ENCODE results near the gene NR4A3. TPM values are rescaled to one million over a fixed set of nuclear protein-coding genes. Genes with fewer than 3 reads are reported as not detected.

The NR4A3 gene
- polyA plus RNA-seq, 10 donors, result 0.42 to 3.0 (median 0.78) TPM

DNA sequence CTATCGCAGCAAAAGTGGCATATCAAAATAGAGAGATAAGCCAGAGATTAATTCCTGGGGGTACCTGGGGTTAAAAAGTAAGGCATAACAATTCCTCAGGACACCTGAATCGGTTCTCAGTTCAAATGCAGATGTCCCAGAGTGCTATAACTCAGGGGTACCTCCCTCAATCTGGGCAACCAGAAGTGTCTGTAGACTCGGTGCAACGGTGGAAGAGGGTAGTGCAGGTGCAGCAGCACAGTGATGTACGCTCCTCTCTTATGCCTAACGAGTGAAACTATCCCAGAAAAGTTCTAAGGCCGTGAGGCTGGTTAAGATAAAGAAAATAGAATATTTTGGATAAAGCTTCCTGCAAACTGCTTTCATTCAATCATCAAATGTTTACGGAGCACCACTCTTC is 7.9 kb upstream of the NR4A3 start:
- no peak for DNase-seq

DNA sequence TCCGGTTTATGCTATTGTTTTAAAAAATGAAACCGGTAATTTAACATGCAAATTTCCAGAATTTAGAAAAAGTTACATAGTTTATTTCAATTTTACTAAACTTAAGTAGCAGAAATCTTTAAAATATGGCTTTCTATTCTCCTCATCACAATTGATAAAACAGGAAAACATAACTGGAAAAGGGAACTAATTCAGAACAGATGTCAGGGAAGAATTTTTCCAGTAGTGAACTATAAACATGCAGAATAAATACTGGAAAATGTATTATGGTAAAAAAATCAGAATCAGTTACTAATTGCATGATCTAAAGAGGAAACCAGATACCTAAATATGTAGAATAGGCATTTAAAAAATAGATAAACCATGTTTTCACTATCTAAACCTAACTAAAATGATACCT is 7.3 kb upstream of the NR4A3 start:
- DNase-seq, result peak in 1 of 3 donors; percentile 51

DNA sequence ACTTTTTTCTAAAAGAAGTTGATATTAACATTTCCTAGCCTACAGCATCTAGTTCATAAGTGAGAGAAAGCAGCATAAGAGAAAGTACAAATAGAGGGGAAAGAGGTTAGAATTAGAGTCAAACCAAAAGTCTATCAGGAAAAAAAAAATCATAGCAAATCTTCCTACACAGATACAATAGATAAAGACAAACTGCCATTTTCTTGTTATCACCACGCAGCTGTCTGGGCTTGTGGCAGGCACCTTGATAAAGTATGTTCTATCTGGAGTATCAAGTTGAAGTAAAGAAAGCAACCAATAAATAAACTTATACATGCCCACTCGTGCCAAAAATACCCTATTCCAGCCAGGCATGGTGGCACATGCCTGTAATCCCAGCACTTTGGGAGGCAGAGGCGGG is 5.3 kb upstream of the NR4A3 start:
- DNase-seq, result no peak

DNA sequence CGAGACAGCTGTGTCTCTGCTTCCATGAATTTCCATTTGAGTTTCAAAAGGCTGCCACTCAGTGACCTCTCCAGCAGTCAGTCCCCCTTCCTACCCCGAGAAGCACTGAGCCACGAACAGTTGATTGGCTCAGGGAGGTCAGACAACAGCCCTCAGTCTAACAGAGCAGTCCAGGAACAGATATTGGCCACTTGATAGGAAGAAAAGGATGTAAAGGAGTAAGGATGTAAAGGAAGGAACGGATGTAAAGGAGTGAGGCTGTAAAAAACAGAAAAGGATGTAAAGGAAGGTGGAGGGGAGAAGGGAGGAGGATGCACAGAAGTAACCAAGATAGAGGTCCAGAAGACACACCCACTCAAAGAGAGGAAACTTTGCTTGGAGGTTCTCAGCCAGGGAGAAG is 3.2 kb upstream of the NR4A3 start:
- peak in 2 of 3 donors; percentile 6 to 32 for DNase-seq

DNA sequence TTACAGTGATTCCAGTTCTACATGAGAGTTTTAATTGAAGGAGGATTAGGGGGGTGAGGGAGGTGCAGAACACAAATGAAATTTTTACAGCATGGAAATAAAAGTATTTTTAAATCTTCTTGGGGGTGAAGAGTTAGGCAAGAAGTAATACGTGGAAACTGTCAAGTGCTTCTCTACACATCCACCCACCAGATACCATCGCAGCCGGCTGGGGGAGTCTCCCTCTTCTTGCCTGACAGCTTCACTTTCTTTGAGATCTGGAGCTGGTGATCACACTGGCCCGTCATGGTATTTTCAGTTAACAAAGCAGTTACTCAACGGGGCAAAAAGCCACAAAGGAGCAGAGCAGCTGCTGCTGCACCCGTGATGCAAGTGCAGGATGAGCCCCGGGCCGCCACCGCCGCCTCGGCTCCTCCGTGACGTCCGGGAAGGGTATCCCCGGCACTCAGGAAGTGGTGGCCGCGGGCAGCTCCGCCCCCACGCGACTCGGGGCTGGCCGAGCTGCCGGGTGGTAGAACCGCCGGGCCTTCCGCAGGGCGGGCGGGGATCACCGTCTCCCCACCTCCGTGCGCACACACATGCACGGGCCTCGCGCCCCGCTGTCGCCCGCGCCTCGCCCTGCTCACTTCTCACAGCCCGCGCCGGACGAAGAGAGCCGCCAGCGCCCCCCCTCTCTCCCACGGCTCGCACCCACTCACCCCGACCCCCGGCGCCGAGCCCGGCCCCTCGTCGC is 2.4 kb upstream of the NR4A3 start:
- peak; percentile 81 to 94 (median 81) for DNase-seq

DNA sequence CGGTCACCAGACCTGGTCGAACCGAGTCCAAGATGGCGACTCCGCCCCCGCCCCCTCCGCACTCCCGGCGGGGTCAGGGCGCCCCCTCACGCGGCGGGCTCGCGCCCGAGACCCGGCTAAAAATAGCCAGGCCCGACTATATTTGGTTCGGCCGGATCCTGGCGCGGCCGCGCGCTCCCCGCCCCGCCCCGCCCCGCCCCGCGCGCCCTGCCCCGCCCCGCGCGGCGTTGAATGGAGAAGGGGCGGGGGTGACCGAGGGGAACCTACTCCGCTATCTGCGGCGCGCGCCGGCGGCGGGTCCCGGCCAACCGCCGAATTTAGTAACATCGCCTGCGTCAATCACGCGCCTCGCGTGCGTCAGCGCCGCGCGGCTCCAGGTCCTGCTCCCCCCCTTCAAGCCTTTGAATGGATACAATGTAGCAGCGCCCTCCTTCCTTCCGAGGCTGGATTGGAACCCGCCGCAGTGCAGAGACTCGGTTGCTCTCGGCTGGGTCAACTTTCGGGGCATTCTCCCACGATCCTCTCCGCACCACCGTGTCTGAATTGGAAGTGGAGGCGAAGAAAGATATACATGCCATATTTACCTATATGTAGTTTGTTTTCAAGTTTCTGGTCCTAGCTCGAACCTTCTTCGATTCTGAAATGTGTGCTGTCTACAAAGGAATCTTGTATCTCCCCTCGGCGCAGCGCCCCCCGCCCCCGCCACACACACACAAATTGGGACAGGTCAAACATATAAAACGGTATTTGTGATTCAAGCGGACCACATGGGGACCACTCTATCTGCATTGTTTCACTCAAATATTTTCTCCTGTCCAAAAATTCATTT is 1.6 kb upstream of the NR4A3 start:
- DNase-seq, result peak; percentile 94 to 97 (median 96)

DNA sequence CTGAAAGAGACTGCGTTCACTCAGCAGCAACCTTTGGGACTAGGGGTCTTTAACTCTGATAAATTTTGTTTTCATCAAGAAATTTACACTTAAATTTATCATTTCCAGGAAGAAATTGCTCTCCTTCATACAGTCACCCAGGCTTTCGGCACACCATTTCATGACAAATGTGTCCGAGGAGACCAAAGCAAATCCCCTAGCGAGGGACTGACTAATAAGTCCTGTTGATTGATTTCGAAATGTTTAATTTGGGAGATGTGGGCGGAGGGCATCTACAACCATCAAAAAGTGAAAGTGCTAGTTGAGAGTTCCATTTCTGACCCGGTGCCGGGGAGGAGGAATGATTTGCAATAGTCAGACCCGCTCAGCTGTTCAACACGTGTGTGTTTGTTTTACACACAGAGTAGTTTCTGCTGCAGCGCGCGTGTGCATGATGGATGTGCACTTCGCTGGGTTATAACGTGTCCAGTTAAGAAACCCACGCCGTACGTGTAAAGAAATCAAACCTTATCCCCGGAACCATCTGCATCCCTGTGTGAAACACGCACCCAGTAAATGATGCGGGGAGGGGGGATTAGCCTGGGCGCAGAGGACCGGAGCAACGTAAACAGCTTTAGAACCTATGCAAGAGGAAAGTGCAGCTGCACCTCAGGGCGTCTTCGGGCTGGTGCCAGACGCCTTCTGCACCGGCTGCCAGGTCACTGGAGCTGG is 845 bp upstream of the NR4A3 start:
- DNase-seq, result peak; percentile 72 to 91 (median 77)

DNA sequence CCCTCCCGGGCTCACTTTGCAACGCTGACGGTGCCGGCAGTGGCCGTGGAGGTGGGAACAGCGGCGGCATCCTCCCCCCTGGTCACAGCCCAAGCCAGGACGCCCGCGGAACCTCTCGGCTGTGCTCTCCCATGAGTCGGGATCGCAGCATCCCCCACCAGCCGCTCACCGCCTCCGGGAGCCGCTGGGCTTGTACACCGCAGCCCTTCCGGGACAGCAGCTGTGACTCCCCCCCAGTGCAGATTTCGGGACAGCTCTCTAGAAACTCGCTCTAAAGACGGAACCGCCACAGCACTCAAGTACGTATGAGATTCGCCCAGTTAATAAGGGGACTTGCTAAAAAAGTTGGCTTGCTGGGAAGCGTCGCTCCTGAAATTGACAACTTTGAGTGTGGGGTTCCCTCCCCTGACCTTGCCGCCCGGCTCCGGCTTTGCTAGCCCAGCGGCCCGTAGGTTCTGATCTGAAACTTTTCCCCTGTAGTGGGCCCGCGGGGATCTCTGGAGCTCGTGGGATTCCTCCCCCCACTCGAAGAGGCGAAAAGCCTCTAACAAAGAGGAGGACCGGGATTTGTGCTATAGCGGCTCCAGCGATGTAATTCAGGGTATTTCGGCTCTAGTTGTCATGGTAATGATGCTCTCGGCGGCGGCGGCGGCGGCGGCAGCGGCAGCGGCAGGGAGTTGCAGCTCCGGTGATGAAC is 572 bp downstream of the NR4A3 start:
- peak; percentile 33 to 85 (median 44) for DNase-seq

DNA sequence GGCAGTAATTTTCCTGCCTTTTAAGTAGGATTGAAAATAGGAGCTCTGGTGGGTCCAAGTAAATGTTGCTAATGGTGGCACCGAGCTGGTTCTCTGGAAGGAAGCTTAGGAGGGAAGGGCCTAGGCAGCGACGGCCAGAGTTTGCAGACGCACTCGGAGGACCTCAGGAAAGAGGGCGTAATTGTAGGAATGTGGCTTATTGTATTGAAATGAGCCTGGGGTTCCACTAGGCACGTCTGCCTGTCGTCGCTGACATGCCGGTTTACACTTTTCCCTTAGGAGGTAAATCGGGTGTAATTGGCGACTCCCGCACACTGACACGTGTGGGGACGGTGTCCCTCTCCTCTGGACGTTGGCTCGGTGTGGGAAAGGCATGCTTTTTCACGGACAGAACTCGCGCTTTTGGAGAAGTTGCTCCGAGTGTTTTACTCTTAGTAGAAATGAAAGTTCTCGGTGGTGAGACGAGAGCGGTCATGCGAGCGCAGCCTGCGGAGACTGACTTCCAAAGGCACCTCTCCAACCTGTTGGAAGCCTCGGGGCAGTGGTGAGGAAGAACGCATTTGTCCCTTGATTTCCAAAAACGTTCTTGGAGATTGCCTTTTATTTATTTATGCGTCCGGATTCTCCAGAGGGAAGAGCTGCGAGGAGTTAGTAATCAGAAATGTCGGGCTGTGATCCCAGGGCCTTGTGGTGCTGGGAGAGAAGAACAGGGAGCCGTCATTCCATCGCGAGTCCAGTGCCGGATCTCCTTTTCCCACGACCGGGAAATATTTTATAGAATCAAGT is 1.3 kb downstream of the NR4A3 start:
- DNase-seq, result peak; percentile 31 to 70 (median 38)

DNA sequence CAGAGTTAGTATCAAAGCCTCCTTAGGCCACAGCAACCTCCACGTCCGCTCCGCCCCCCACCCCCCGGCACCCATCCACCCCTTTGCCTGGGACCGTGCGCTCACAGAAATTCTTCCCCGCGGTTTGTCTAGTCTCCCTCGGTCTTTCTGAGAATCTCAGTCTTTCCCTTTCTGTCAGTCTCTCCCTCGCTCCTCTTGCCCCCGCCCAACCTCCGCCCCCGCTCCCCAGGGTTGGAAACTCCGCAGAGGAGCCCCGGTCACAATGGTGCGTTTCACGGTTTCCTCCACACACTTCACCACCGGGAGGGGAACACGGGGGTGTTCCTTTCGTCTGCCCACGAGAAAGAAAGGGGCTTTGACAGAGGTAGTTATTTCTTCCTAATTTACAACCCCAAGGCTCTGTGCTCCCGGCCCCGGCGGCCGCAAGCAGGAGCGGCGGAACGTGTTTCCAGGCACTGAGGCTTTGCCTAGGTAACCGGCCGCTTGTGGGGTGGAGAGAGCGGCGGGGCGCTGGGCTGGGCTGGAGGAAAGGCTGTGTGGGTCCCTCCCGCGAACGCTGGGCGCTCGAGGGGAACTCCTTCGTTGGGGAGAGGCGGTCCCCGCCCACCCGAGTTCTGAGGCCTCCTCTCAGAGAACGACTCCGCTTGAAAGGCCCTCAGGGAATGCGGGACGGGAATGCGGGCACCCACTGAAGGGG is 2.1 kb downstream of the NR4A3 start:
- peak in 2 of 3 donors; percentile 28 to 63 for DNase-seq

DNA sequence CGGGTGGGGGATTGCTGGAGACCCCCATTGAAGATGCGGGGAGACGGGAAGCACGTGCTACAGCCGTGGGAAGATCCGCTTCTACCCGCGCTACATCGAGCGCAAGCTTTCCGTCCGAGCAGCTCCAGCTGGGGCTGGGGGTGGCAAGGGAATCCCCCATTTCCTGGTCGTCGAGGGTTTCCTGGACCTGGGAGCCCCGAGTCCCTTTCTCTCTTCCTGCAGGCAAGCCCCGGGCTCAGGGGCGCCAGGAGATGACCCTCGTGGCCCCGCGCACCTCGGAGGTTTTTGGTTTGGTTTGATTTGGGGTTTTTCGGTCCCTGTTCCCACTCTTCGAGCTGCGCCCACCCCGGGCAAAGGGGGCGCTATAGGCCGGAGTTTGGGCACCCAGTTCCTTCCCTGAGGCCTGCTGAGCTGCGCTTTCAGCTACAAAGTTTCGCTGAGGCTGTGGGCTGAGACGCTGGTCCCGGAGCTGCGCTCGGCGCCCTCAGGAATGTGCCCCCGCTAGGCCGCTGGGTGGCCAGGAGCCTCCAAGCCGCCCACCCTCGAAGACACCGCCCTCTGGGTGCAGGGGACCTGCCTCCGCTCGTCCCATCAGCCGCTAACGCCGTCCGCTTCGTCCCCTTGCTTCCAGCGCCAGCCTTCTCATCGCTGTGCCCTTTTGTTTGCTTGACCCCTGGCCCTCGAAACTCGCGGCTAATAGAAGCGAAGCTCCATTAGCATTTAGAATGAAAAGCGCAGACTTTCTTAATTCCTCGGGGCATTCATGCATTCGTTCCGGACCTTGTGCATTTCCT is 2.9 kb downstream of the NR4A3 start:
- peak; percentile 24 to 72 (median 36) for DNase-seq

DNA sequence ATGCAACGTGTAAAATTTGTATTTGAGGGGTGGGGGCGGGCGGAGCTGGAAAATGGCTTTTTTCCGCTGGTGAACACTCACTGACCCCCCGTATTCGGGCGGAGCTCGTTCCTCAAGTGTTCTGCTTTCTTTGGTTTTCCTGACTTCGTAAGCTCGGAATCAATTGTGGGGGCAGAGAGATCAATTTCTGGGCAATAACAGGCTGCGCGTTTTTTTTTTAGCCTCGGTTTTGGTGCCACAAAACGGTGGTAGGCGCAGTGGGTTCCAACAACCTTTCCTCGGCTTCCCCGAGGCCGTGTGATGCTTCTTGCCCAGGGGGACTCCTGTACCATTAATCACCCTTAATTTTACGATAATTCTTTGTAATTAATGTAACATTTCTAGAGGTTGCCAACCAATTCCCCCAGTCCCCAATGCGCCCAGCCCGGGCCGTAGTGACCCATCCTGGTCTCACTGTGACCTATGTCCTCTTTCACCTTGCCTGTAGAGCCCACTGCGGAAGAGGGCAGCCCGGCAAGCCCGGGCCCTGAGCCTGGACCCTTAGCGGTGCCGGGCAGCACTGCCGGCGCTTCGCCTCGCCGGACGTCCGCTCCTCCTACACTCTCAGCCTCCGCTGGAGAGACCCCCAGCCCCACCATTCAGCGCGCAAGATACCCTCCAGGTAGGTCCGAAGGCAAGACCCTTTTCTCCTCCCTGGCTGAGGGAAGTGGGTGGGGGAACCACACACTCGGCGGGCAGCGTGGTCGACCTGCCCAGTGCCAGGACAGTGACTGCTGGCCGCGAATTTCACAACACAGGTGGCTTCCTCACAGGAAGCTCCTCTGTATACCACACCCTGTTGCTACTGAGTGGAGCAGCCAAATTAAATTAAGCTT is 3.7 kb downstream of the NR4A3 start:
- DNase-seq, result peak in 1 of 3 donors; percentile 45

DNA sequence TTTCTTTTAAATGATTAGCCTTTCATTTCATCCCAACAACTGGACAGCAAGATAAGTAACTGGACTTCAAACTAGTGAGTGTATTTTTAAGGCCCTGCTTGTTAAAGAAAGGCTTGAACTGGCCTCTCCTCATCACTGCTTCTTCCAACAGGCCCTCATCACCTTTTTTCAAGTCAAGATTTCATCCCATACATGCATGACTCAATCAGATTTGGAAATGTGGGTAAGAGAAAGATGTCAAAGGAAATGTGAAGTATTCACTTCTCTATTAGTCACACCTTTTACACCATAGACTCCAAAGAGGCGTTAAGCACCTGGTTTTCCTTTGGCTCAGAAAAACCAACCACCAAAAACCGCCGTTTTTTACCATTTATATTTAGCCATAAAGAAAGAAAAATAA is 4.9 kb downstream of the NR4A3 start:
- no peak for DNase-seq

DNA sequence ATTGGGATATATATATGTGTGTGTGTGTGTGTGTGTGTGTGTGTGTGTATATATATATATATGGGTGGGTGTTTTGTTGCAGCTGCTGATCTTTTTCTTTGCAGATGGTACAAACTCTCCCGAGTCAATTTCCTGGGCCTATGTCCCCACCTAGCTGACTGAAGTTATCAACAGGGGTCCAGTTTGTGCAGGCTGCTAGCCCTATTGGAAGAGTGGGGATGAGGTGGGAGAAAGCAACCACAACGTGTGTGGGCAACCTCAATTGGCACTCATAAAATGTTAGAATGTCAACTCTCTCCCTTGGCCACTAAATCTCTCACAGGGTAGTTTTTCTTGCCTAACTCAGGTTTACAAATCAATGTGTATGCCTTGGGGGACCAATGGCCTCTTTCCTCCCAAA is 5.6 kb downstream of the NR4A3 start:
- no peak for DNase-seq

DNA sequence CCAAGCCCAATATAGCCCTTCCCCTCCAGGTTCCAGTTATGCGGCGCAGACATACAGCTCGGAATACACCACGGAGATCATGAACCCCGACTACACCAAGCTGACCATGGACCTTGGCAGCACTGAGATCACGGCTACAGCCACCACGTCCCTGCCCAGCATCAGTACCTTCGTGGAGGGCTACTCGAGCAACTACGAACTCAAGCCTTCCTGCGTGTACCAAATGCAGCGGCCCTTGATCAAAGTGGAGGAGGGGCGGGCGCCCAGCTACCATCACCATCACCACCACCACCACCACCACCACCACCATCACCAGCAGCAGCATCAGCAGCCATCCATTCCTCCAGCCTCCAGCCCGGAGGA is 6.3 kb downstream of the NR4A3 start:
- peak in 1 of 3 donors; percentile 23 for DNase-seq

DNA sequence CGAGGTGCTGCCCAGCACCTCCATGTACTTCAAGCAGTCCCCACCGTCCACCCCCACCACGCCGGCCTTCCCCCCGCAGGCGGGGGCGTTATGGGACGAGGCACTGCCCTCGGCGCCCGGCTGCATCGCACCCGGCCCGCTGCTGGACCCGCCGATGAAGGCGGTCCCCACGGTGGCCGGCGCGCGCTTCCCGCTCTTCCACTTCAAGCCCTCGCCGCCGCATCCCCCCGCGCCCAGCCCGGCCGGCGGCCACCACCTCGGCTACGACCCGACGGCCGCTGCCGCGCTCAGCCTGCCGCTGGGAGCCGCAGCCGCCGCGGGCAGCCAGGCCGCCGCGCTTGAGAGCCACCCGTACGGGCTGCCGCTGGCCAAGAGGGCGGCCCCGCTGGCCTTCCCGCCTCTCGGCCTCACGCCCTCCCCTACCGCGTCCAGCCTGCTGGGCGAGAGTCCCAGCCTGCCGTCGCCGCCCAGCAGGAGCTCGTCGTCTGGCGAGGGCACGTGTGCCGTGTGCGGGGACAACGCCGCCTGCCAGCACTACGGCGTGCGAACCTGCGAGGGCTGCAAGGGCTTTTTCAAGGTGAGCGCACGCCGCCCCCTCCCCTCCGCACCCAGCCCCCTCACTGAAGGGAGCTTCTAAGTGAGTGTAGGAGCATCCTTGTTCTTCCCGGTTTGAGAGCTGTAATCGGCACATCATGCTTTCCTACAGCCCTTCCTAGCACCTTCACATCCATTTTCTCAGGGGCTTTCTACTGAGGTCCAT is 6.9 kb downstream of the NR4A3 start:
- DNase-seq, result peak; percentile 5 to 72 (median 33)

DNA sequence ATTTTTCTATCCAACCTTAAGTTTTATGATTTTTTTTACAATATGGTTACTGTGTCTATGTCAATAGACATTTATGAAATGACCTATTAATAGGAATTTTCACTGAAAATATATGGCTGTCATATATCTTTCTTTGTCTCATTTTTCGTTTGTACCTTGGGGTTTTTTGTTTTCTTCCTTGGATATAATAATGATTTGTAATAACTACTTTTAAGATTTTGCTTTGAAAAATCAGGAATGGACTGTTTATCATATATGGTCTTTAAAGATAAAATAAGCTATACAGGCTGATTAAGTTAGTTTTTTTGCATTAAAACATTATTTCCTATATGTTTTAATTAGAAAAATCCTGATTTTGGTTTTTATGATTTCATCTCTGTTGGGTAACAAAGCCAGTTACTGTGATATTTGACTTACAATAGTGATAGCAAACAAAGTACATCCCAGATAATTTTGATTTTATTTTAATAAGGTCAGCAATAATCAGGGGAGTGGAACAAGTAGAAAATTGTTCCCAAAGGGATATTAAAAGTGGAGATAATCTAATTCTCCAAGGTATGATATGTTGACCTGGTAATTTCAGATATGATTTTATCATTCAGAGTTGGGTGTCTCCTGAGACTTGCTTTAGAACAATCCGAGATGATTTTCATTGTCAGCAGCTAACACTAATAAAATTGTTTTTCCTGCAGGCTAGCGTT is 10.3 kb downstream of the NR4A3 start:
- DNase-seq, result no peak
